Testis (tissue), 3 donors: ENCODE data around the gene MEIOB. TPM values are rescaled to one million over a fixed set of nuclear protein-coding genes. Genes with fewer than 3 reads are reported as not detected.

Experiments
- DNase-seq: peaks from one replicate; pipeline ENCODE4 v3.0.0-alpha.2; 2019
- H3K27ac ChIP-seq, 2 donors: fragments of 200-600 bp; sonication (generic); one replicate each; pipeline ENCODE4 v1.5.1; 2019
- H3K27me3 ChIP-seq: fragments of 200-600 bp; sonication (generic); one replicate; pipeline ENCODE4 v1.5.1; 2019
- H3K36me3 ChIP-seq: fragments of 200-600 bp; sonication (generic); one replicate; pipeline ENCODE4 v1.5.1; 2017; ENCODE audit warnings: low read depth; ENCODE audit errors: missing control alignments
- H3K4me1 ChIP-seq: fragments of 200-600 bp; sonication (generic); one replicate; pipeline ENCODE4 v1.5.1; 2019
- H3K4me3 ChIP-seq, 2 donors: fragments of 200-600 bp; sonication (generic); one replicate each; pipeline ENCODE4 v1.5.1; 2017 to 2019
- H3K9me3 ChIP-seq: fragments of 200-600 bp; sonication (generic); one replicate; pipeline ENCODE4 v1.5.1; 2017
- POLR2A ChIP-seq: fragments of 450-650 bp; IDR thresholded peaks from one replicate; pipeline ENCODE4 v1.6.1; 2017; ENCODE audit warnings: antibody characterized with exemption, mild to moderate bottlenecking, moderate library complexity
- WGBS, 2 donors: methylation state at CpG; one replicate each; pipeline ENCODE4 v1.1.5; 2018; 5-methylcytosine and 5-hydroxymethylcytosine counted together
- intact Hi-C: fragments of 100-400 bp; cut with DNase I; formaldehyde crosslinking; loops from one replicate; pipeline ENCODE4 v1.15.1; 2023; ENCODE audit warnings: low total_unique reads
- polyA plus RNA-seq: library from polyadenylated mRNA; stranded (reverse); fragments of 350-450 nt; fragmentation: Illumina TruSeq; extraction: RNeasy Lipid Tissue Mini Kit (QIAGEN cat#74804); gene quantifications from one replicate; pipeline ENCODE4 v1.2.3, GENCODE V29; 2014; ENCODE audit warnings: low read depth, low replicate concordance; ENCODE audit not compliant: insufficient read depth
- total RNA-seq, 2 donors: library from RNA; depleted of rRNA; stranded (reverse); fragments of >200 nt; gene quantifications; one replicate each; pipeline ENCODE4 v1.2.3, GENCODE V29; 2016
- TF ChIP-seq, protein P1 (sequence below), 3 experiments: fragments of 450-650 bp in 2 of 3; fragments of 200-600 bp in 1 of 3; sonication (generic) in 1 of 3; IDR thresholded peaks; one replicate each; pipeline ENCODE4 v1.5.1; 2016 to 2019; ENCODE audit warnings: antibody characterized with exemption in 3 of 3, mild to moderate bottlenecking in 2 of 3, moderate library complexity in 1 of 3

MEIOB gene
- total and polyA plus RNA-seq, 3 donors from 2014 or later, result 34.6 to 53.9 (median 53.8) TPM

- Histone ChIP-seq H3K4me3 (no peak overlapping the region), H3K4me1 (no peaks in the 10 kb centered on the region), H3K27ac (no peak overlapping the region), H3K9me3 (no peaks in the 10 kb centered on the region), H3K36me3 (no peaks in the 10 kb centered on the region), H3K27me3 (no peaks in the 10 kb centered on the region)
- intact Hi-C loops, result no loop called here
- TF ChIP-seq, protein P1, sequence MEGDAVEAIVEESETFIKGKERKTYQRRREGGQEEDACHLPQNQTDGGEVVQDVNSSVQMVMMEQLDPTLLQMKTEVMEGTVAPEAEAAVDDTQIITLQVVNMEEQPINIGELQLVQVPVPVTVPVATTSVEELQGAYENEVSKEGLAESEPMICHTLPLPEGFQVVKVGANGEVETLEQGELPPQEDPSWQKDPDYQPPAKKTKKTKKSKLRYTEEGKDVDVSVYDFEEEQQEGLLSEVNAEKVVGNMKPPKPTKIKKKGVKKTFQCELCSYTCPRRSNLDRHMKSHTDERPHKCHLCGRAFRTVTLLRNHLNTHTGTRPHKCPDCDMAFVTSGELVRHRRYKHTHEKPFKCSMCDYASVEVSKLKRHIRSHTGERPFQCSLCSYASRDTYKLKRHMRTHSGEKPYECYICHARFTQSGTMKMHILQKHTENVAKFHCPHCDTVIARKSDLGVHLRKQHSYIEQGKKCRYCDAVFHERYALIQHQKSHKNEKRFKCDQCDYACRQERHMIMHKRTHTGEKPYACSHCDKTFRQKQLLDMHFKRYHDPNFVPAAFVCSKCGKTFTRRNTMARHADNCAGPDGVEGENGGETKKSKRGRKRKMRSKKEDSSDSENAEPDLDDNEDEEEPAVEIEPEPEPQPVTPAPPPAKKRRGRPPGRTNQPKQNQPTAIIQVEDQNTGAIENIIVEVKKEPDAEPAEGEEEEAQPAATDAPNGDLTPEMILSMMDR (IDR thresholded peaks at IDR 0.05), result no peak
- TF ChIP-seq POLR2A, result no peak
- 67 to 71% methylated on average over 7 of the region's 7 CpGs for WGBS, 2 donors
- DNase-seq, result no peak
These were observed 21.0 kb downstream of the MEIOB start for GRCh38 chr16:1850981-1851380.

DNA sequence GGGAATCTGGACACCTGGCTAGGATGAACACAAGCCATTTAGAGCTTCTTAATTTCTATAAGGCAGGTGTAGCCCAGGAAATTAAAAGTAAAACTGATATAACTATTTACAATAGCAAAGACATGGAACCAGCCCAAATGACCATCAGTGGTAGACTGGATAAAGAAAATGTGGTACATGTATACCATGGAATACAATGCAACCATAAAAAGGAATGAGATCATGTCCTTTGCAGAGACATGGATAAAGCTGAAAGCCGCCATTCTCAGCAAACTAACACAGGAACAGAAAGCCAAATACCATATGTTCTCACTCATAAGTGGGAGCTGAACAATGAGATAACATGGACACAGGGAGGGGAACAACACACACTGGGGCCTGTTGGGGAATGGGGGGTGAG is 25.5 kb downstream of the MEIOB start:
- intact Hi-C loops, result no loop called here
- TF ChIP-seq POLR2A, result no peak
- TF ChIP-seq, protein P1 (IDR thresholded peaks at IDR 0.05), result no peak
- no peak for DNase-seq

DNA sequence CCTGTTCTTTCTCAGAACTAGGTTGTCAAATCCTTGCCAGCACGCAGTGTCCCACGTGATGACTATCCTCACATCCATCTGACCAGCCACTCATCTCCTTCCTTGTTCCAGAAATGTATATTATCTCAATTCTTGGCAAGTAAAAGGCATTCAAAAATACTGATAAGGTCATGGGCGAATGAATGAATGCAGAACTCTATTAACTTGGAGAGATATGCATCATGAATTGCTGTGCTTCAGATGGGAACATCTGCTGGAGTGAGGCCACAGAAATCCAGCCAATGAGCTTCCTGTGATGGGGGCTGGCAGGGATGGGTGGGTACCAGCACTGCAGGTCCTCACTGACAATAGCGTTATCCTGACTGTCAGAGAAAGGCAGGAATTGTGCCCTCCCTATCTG is 26.0 kb downstream of the MEIOB start:
- intact Hi-C loops, result no loop called here
- Histone ChIP-seq H3K4me1 (no peaks in the 10 kb centered on the region), H3K27ac (no peak overlapping the region), H3K27me3 (no peaks in the 10 kb centered on the region), H3K4me3 (no peak overlapping the region), H3K36me3 (no peaks in the 10 kb centered on the region), H3K9me3 (no peaks in the 10 kb centered on the region)
- WGBS, 2 donors, result 43 to 57% methylated on average over 4 of the region's 4 CpGs
- TF ChIP-seq, protein P1 (IDR thresholded peaks at IDR 0.05), result no peak
- TF ChIP-seq POLR2A, result no peak
- no peak for DNase-seq

More for the DNA sequence above, 25.5 kb downstream of the MEIOB start:
- Histone ChIP-seq H3K36me3 (no peaks in the 10 kb centered on the region), H3K27ac (no peak overlapping the region), H3K27me3 (no peaks in the 10 kb centered on the region), H3K9me3 (no peaks in the 10 kb centered on the region), H3K4me1 (no peaks in the 10 kb centered on the region), H3K4me3 (no peak overlapping the region)
- 81 to 95% methylated on average over 1 of the region's 1 CpG for WGBS, 2 donors

DNA sequence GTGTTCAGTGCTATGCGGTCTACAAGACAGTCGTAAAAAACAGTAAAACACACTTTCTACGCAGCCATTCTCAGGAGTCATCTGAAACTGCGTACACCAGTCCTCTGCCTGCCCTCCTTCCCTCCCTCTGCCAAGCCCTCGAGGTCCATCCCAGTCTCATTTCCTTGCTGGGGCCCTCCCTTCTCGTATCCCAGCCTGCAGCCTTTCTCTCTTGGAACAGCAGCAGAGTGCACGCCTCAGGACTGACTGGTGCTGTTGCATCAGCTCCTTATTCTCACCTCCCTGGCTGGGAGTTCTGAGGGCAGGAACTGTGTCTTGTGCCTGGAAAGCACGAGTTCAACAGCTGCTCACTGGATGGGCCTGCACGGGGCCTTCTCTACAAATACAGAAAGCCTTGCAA is 32.4 kb downstream of the MEIOB start:
- WGBS, 2 donors, result 60 to 72% methylated on average over 9 of the region's 9 CpGs
- no peak overlapping the region for H3K27ac ChIP-seq
- H3K9me3 ChIP-seq, result no peaks in the 10 kb centered on the region
- no peak for DNase-seq
- no peaks in the 10 kb centered on the region for H3K27me3 ChIP-seq
- intact Hi-C loops, result no loop called here
- H3K4me1 ChIP-seq, result no peaks in the 10 kb centered on the region
- TF ChIP-seq, protein P1 (IDR thresholded peaks at IDR 0.05), result no peak
- no peak for TF ChIP-seq POLR2A
- no peaks in the 10 kb centered on the region for H3K36me3 ChIP-seq
- no peak overlapping the region for H3K4me3 ChIP-seq

- no peaks in the 10 kb centered on the region for H3K27me3 ChIP-seq
- no peak overlapping the region for H3K4me3 ChIP-seq
- H3K4me1 ChIP-seq, result no peaks in the 10 kb centered on the region
- H3K36me3 ChIP-seq, result no peaks in the 10 kb centered on the region
- intact Hi-C loops, result no loop called here
- no peaks in the 10 kb centered on the region for H3K9me3 ChIP-seq
- H3K27ac ChIP-seq, result no peak overlapping the region
- no peak for DNase-seq
- TF ChIP-seq POLR2A, result no peak
- TF ChIP-seq, protein P1 (IDR thresholded peaks at IDR 0.05), result no peak
- 88 to 89% methylated on average over 5 of the region's 5 CpGs for WGBS, 2 donors
These were observed 37.9 kb downstream of the MEIOB start for GRCh38 chr16:1834096-1834495.
